Retinal pigment epithelial cell (primary cell): ENCODE data around the gene PFDN5.

Experiments
- DNase-seq: peaks from one replicate; pipeline ENCODE4 v3.0.0-alpha.2; 2010; ENCODE audit warnings: low read depth
- H3K4me3 ChIP-seq: 2 replicates; pipeline ENCODE4 v1.5.1; 2011; ENCODE audit warnings: mild to moderate bottlenecking, low read length, control low read depth, moderate library complexity
- TF ChIP-seq, protein P1 (sequence below): conservative IDR thresholded peaks from 2 replicates; pipeline ENCODE4 v1.5.1; 2011; ENCODE audit warnings: low read depth, low read length, control low read depth, inconsistent platforms

Gene PFDN5

DNA sequence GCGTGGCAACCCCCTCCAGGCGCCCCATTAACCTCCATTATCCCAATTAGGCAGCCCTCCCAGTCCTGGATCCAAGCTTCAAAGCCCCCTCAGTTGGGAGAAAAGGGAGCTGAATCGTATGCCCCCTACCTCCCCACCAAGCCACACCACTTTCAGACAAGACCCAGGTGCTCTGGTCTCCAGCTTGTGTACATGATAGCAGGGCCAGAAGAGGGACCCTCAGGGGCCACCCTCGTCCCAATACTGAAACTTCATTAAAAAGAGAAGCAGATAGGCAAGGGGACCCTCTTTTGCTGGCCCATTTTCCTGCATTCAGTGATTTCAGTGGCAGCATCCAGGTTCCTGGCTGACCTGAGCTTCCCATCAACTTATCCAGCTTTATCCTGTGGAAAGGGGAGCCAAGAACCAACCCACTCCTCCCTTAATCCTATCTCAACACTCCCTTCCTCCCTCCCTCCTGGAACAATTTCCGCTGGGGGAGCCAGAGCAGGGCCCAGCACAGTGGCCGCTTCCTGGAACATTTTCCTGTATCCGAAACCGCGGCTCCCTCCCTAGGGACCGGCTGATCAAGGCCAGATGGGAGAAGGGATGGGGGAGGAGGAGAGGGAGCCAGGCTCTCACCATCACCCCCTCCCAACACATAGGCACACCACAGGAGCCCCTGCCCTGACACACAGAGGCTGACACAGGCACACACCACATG, 50.3 kb downstream of the PFDN5 start:
- TF ChIP-seq, protein P1, sequence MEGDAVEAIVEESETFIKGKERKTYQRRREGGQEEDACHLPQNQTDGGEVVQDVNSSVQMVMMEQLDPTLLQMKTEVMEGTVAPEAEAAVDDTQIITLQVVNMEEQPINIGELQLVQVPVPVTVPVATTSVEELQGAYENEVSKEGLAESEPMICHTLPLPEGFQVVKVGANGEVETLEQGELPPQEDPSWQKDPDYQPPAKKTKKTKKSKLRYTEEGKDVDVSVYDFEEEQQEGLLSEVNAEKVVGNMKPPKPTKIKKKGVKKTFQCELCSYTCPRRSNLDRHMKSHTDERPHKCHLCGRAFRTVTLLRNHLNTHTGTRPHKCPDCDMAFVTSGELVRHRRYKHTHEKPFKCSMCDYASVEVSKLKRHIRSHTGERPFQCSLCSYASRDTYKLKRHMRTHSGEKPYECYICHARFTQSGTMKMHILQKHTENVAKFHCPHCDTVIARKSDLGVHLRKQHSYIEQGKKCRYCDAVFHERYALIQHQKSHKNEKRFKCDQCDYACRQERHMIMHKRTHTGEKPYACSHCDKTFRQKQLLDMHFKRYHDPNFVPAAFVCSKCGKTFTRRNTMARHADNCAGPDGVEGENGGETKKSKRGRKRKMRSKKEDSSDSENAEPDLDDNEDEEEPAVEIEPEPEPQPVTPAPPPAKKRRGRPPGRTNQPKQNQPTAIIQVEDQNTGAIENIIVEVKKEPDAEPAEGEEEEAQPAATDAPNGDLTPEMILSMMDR: no peak
- H3K4me3 ChIP-seq: peak overlapping the region; percentile 76
- DNase-seq: no peak

DNA sequence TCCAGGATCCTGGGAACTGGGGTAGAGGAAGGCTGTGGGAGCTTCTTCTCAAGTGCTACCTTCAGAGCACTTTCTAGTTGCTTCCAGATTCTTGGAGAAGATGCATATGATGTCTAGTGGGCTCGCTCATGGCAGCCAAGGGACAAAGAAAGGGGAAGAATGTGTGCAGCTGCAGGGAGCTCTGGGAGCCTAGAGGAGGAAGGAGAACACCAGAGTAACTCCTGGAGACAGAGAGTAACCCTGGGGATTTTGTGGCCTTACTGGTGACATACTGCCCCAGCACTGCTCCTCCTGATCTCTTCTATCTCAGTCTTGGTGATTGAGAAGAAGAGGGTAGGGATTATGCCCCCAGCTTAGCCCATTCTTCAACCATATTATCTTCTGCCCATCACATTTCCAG, 51.1 kb downstream of the PFDN5 start:
- no peak for DNase-seq
- TF ChIP-seq, protein P1: no peak
- no peak overlapping the region for H3K4me3 ChIP-seq

DNA sequence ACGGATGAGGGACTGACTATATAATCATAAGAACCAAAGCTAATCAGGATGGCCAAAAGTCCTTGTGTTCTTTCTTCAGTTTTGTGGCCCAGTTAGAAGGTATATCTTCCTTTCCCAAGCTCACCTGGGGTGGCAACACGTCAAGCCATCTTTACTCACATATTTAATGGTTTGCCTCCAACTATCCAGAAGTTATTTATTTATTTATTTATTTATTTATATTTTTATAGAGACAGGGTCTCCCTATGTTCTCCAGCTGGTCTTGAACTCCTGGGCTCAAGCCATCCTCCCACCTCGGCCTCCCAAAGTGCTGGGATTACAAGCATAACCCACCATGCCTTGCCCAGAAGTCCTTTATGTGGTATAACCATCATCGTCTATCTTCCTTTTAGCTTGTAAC, 52.6 kb downstream of the PFDN5 start:
- no peak for DNase-seq
- no peak overlapping the region for H3K4me3 ChIP-seq
- TF ChIP-seq, protein P1: no peak
